Embryonic facial prominence (tissue), 1 donor: ENCODE results near the gene LCN2.

ENCODE experiments used
- DNase-seq: peaks from one replicate; pipeline ENCODE4 v3.0.0-alpha.2; 2016; ENCODE audit errors: extremely low spot score

Gene LCN2

DNA sequence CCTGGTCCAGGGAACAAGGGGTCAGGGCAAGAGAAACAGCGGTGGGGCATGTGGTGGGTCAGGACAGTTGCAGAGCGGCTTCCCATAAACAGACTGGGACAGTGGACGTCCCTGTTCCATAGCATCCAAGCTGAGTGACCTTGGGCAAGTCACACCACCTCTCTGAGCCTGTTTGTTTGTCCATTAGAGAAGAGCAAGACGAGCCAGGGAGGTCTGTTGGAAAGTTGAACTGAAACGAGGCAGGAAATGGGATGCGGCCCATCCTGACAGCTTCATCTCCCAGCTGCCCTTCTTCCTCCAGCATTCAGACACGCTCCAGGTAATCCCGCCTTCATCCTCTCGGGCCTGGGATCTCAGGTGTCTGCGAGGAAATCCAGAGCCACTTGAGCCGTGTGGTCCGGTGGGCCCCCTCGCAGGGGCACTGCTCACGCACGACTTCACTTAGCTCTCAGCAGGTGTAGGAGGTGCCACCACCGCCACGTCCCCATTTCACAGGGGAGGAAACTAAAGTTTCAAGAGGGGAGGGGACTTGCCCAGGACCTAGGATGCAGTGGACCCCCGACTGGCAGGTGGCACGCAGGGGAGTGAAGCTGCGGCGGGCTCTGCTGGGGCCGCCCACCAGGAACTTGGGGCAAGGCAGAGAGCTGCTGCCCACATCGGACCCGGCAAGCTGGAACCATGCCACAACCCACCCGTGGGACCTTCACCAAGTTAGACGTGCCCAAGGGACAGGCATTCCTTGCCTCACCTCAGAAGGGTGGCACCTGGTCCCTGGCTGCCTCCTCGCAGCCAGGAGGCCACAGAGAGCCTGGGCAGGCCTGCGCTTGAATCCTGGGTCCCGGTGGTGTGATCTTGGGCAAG lies 34.7 kb upstream of the LCN2 start:
- DNase-seq = no peak

- DNase-seq = no peak
These were observed 33.8 kb upstream of the LCN2 start for GRCh38 chr9:128115187-128116103.

DNA sequence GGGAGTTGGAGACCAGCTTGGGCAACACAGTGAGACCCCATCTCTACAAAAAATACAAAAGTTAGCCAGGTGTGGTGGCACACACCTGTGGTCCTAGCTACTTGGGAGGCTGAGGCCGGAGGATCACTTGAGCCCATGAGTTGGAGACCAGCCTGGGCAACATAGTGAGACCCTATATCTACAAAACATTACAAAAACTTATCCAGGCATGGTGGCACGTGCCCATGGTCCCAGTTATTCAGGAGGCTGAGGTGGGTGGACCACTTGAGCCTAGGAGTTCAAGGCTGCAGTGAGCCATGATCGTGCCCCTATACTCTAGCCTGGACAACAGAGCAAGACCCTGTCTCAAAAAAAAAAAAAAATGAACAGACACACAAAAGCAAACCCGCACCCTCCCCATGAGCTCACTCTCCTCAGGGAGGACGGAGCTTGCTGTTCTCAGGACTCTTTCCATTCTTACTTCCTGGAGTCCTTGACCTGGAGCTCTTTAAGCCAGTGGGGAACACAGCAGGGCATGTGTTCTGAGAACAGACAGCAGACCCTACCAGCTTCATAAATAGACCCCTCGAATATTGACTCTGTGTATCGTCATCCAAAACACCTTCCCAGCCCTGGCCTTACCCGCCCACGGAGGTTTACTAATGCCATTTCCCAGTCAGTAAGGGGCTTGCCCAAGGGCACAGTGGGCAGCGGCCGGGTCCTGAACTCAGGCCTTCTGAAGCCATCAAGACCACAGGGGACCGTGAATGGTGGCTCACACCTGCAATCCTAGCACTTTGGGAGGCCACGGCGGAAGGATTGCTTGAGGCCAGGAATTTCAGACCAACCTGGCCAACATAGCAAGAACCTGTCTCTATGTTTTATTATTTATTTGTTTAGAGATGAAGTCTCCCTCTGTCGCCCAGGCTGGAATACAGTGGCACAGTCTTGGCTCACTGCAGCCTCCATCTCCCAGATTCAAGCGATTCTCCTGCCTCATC lies 32.9 kb upstream of the LCN2 start:
- no peak for DNase-seq

DNA sequence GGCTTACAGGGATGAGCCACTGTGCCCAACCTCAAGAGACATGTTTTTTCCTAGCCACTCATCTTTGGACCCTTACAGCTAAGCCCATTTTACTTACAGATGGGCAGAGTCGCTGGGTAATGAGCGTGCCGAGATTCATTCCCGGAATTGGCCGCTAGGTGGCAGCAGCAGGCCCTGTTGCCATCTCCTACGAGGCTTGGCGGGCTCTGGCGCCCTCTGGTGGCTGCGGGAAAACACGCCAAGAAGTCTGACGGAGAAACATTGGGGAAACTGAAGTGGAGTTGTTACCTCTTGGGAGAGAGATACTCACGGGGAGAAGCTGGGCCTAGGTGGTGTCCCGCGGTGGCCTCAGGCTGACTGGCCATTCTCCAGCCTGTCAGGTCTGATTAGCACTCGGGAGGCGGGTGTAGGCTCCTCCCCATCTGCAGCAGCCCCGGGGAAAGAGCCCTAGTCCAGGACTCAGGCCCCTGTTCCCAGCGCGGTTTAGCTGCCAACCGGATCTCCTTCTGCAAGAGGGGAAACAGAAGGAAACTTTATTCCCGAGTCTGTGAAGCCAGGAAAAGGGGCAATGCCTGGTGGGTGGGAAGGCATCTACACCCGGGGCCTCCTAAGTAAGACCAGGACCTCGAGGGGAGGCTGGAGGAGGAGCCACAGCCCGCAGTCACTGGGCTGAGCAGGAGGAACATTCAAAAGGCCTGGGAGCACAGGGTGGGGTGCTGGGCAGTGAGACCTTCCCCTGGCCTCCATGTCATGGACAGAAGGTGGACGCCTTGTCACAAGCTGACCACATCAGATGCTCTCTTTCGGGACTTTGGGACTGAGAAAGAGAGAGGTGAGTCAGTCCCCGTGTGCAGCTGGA lies 31.4 kb upstream of the LCN2 start:
- peak; percentile 58 for DNase-seq

DNA sequence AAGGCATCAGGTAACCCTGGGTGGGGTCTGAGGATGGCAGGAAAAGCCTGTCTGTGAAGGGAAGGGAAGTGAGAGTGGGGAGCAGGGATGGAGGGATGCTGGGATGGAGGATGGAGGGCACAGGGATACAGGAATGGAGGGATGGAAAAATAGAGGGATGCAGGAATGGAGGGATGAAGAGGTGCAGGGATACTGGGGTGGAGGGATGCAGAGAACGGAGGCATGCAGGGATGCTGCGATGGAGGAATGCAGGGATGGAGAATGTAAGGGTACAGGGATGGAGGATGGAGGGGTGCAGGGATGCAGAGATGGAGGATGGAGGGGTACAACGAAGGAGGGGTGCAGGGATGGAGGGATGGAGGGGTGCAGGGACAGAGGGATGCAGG lies 30.8 kb upstream of the LCN2 start:
- no peak for DNase-seq

GRCh38 chr9:128118971-128119665 lies 30.1 kb upstream of the LCN2 start:
- DNase-seq = no peak

GRCh38 chr9:128120061-128120740 lies 29.1 kb upstream of the LCN2 start:
- no peak for DNase-seq

DNA sequence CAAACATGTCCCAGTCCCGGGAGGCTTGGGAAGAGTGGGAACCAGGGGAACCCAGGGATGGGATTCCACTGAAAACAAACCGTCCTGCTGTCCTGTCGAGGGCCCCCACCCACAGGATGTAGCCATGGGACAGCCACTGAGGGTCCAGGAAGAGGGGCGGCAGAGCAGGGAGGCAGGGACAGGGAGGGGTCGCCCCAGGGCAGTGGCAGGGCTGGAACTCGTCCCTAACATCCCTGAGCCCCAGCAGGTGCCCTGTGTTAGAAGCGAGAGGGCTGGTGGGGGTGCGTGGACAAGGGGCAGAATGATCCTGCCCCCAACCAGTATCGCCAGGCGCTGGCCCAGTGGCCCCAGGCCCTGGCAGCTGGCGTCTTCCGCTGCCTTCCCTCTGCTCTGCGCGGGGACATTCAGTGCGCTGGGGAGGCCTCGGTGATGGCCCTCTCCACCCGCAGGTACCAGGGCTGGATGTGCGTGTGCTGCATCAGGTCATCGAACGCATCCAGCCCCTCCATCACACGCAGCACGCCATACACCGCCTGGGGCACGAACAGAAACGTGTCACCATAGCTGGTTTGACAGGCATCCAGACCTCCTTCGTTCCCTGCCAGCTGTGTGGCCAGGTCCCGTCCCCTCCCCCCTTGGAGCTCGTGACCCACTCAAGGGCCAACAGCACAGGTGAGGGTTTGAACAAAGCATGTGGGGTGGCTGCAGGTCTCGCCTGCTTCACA lies 28.4 kb upstream of the LCN2 start:
- DNase-seq = no peak

- DNase-seq = no peak
These were observed 27.8 kb upstream of the LCN2 start for GRCh38 chr9:128121466-128121810.

- no peak for DNase-seq
These were observed 27.1 kb upstream of the LCN2 start for GRCh38 chr9:128121924-128122808.

GRCh38 chr9:128122809-128123175 lies 26.5 kb upstream of the LCN2 start:
- no peak for DNase-seq

GRCh38 chr9:128123451-128124080 lies 25.7 kb upstream of the LCN2 start:
- no peak for DNase-seq

DNA sequence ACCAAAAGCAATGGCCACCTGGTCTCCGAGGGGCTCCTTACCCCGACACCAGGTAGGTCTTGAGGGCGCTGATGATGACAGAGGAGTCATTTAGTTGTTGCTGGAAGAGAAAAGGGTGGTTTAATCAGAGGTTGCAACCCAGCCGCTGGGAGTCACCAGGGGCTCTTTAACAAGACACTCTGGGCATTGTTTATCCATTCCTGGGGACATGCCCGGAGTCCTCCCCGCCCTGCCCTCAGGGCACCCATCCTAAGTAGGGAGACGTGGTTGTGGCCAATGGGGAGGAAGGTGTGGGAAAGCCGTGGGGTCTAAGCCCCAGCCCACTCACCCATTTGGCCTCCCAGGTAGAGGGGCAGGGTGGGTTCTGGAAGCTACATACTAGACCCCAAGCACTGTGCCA lies 24.8 kb upstream of the LCN2 start:
- DNase-seq = no peak

GRCh38 chr9:128124873-128125579 lies 24.2 kb upstream of the LCN2 start:
- DNase-seq = no peak

- no peak for DNase-seq
These were observed 23.5 kb upstream of the LCN2 start for GRCh38 chr9:128125580-128126354.

DNA sequence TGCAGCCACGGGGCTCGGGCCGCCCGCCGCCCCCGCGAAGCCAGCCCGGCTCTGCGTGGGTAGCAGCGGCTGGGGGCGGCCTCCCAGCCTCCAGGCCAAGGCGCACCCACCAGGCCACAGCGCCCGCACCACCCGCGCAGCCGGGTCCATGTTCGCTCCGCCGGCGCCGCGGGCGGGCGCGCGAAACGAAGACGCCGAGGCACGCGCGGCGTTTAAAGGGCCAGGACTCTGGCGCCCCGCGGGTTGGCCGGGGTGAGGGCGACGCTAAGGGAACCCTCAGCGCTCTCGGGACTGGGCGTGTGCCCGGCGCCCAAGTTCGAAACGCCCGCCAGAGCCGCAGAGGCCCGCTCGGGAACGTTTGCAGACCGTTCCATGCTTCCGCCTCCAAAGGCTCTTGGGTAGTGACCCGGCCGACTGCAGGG lies 21.7 kb upstream of the LCN2 start, which contains the start of gene PTGES2:
PTGES2 (minus strand) TSS at position 162 of the 422 bp plus-strand sequence; CDS start at position 150, 12 bp downstream.
- DNase-seq = no peak
